Choroid plexus epithelial cell (primary cell): ENCODE data around the gene OLFML2B.
A peak's percentile ranks its signal among the peaks of the same experiment; 100 is the strongest.
"Not testable (repeated sequence)": the region's sequence is repeated elsewhere in the genome, so short reads cannot be mapped to it uniquely, and the experiment has no call there.

Experiments used
- DNase-seq: peaks from one replicate; pipeline ENCODE4 v3.0.0-alpha.2; 2010; ENCODE audit warnings: low read depth
- H3K4me3 ChIP-seq: 2 replicates; pipeline ENCODE4 v1.5.1; 2011; ENCODE audit warnings: low read depth, mild to moderate bottlenecking, control low read depth, low read length, moderate library complexity
- TF ChIP-seq, protein P1 (sequence below): conservative IDR thresholded peaks from 2 replicates; pipeline ENCODE4 v1.5.1; 2011; ENCODE audit warnings: low read depth, mild to moderate bottlenecking, control low read depth, inconsistent platforms, low read length, moderate library complexity

Gene OLFML2B

DNA sequence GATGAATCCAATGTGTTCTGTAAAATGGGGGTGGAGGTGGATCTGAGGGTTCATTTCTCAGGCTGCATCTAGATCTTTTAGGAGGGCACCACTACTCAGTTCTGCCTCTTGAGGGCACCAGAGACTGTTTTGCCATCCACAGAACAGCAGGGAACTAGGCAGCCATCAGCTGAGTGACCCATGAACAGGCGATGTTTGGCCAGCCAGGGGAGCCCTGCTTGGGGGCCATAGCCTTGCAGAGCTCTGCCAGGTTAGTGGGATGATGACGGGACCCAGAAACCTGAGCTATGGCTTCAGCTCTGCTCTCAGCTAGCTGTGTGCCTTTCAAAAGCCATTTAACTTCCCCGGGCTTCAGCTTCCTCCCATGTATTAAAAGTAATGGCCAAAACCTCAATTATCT is 32.4 kb upstream of the OLFML2B start:
- peak; percentile 87 for DNase-seq

DNA sequence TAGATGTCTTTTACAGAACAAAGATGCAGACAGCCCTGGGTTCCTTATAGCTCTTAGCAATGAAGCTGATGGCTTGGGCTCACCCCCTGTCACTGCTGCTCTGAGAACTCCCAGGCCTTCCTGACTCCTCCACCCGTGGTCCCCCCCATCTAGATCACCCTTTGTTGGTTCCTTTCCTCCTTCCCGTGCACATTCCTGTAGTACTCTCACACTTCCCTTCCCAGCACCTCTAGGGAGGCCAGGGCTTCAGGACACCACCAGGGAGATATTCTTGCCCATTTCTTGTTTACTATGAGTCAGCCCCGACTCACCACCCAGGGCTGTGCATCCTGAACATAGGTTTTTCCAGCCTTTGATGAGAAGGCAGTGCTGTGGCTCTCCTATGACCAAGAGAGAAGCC is 31.4 kb upstream of the OLFML2B start:
- TF ChIP-seq, protein P1, sequence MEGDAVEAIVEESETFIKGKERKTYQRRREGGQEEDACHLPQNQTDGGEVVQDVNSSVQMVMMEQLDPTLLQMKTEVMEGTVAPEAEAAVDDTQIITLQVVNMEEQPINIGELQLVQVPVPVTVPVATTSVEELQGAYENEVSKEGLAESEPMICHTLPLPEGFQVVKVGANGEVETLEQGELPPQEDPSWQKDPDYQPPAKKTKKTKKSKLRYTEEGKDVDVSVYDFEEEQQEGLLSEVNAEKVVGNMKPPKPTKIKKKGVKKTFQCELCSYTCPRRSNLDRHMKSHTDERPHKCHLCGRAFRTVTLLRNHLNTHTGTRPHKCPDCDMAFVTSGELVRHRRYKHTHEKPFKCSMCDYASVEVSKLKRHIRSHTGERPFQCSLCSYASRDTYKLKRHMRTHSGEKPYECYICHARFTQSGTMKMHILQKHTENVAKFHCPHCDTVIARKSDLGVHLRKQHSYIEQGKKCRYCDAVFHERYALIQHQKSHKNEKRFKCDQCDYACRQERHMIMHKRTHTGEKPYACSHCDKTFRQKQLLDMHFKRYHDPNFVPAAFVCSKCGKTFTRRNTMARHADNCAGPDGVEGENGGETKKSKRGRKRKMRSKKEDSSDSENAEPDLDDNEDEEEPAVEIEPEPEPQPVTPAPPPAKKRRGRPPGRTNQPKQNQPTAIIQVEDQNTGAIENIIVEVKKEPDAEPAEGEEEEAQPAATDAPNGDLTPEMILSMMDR: no peak
- peak; percentile 84 for DNase-seq
- no peak overlapping the region for H3K4me3 ChIP-seq

More for the DNA sequence above, 32.4 kb upstream of the OLFML2B start:
- TF ChIP-seq, protein P1: peak; percentile 97
- H3K4me3 ChIP-seq: no peak overlapping the region

DNA sequence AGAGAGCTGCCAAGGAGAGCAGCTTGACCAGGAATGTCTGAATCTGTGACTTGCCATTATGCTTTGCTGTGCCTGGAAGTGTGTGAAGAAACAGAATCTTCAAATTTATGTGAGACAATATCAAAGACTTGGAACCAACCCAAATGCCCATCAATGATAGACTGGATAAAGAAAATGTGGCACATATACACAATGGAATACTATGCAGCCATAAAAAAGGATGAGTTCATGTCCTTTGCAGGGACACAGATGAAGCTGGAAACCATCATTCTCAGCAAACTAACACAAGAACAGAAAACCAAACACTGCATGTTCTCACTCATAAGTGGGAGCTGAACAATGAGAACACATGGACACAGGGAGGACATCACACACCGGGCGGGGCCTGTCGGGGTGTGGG is 30.3 kb upstream of the OLFML2B start:
- DNase-seq, H3K4me3 ChIP-seq: not testable (repeated sequence)

DNA sequence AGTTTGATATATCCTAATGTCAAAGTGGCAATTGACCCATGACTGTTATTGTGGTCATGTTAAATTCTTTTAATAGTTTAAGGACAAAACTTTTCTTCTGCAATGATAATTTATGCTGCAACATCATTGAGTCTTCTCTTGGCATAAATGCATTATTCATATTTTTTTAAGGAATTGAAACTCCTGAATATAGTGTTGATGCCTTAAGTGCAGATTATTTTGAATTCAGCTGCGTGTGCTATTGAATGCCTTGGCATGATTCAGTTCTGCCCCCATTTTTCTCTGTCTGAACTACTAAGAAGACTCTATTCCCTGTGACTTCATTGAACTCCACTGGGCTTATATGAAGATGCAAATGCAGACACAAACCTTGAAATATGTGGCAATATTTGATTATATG is 23.3 kb upstream of the OLFML2B start:
- no peak overlapping the region for H3K4me3 ChIP-seq
- no peak for DNase-seq
- TF ChIP-seq, protein P1: no peak

DNA sequence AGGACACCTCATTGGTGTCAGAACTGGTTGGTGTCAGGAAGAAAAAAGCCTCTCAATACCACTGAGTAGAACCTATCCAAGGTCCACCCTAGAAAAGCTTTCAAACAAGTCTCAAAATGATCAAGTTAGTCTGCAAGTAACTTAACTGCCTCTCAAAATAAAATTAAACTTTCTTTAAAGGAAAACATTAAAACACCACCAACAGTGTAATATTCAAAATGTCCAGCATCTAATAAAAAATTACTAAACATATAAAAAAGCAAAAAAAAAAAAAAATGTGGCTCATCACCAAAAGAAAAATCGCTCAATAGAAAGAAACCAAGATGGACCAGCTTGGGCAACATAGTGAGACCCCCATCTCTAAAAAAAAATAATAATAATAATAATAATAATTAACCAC is 18.7 kb upstream of the OLFML2B start:
- DNase-seq: no peak
- TF ChIP-seq, protein P1: no peak
- no peak overlapping the region for H3K4me3 ChIP-seq

DNA sequence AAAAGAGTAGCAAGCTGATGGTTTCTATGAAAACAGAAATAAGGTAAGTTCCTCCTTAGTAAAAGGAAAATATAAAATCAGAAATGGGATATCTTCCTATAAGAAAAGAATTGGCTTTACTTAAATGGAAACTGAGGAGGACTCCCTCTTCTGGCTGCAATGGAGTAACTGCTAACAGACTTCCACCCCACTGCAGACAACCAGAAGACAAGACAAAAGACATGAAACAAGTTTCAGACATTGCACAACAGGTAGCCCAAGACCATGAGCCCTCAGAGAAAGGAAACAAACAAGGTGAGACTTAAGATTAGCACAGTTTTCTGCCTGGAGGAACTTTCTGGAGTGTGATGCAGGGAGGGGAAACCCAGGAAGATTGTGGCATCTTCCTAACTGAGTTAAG is 17.0 kb upstream of the OLFML2B start:
- no peak overlapping the region for H3K4me3 ChIP-seq
- TF ChIP-seq, protein P1: peak; percentile 80
- DNase-seq: peak; percentile 83

DNA sequence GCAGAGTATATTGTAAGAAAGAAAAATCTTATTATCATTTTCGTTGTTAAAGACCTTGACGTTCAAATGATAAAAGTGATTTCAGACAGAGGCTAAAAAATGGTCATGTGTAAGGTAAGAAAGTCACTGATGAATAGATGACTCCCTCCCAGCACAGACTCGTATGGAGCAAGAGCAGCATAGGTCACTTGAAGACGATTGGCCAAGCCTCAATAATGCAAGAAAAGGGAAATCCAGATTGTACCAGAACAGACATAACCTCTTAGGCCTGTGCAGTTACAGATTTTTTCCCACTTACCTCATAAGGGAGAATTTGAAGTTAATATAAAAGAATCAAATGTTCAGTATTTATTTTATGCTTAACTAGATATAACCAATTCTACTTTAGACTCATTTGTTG is 16.3 kb upstream of the OLFML2B start:
- no peak for DNase-seq
- TF ChIP-seq, protein P1: no peak
- no peak overlapping the region for H3K4me3 ChIP-seq

DNA sequence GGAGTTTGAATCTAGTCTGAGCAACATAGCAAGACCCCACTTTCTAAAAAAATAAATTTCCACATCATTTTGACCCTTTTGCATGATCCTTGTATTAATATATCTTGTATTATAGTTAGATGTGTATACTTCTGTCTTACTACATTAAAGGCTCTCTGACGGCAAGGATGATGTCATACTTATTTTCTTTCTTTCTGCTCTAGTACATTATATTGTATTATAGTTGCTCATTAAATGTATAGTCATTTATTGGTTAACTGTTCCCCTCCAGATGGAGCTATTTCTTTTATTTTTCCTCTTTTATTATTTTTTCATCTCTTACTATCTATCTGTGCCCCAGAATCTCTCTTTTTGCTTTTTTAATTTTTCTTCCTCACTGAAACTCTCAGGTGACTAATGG is 15.0 kb upstream of the OLFML2B start:
- DNase-seq: no peak
- H3K4me3 ChIP-seq: no peak overlapping the region
- TF ChIP-seq, protein P1: no peak
